Activated CD8-positive, alpha-beta T cell treated with anti-CD3 and anti-CD28 coated beads for 36 hours (primary cell): ENCODE measurements around the gene RAP2B. TPM values are rescaled to one million over a fixed set of nuclear protein-coding genes. Genes with fewer than 3 reads are reported as not detected.
"Not testable (repeated sequence)": the region's sequence is repeated elsewhere in the genome, so short reads cannot be mapped to it uniquely, and the experiment has no call there.

Source experiments
- ATAC-seq: fragments of 200-7000 bp; cut with Tn5 transposase; one replicate; pipeline ENCODE4 v1.10.0; 2021; ENCODE audit warnings: mild to moderate bottlenecking, moderate library complexity
- CTCF ChIA-PET: fragments of 350-600 bp; sonication (Branson Sonifier 250); formaldehyde crosslinking; loops from one replicate; lab custom pipeline; 2021; ENCODE audit warnings: antibody characterized with exemption; lab: Charles Lee
- POLR2A ChIA-PET: fragments of 350-600 bp; sonication (Branson Sonifier 250); formaldehyde crosslinking; loops from one replicate; lab custom pipeline; 2021; ENCODE audit warnings: antibody characterized with exemption; lab: Charles Lee
- DNase-seq: peaks from one replicate; pipeline ENCODE4 v3.0.0-alpha.2; 2020
- H3K27ac Mint-ChIP-seq: one replicate; pipeline ENCODE4 v1.8.0; 2021; ENCODE audit warnings: mild to moderate bottlenecking, mixed read lengths
- H3K27me3 Mint-ChIP-seq: one replicate; pipeline ENCODE4 v1.8.0; 2021; ENCODE audit warnings: mixed read lengths
- H3K36me3 Mint-ChIP-seq: one replicate; pipeline ENCODE4 v1.8.0; 2021; ENCODE audit warnings: low read depth, mixed read lengths
- H3K4me1 Mint-ChIP-seq: one replicate; pipeline ENCODE4 v1.8.0; 2021; ENCODE audit warnings: low read depth, mixed read lengths
- H3K4me3 Mint-ChIP-seq: one replicate; pipeline ENCODE4 v1.8.0; 2021; ENCODE audit warnings: mild to moderate bottlenecking, moderate library complexity, mixed read lengths
- H3K9me3 Mint-ChIP-seq: one replicate; pipeline ENCODE4 v1.8.0; 2021; ENCODE audit warnings: mixed read lengths
- intact Hi-C: fragments of 100-400 bp; cut with micrococcal nuclease; formaldehyde crosslinking; loops from one replicate; pipeline ENCODE4 v1.10.0; 2022
- total RNA-seq, 2 experiments: library from RNA; stranded (reverse); gene quantifications; one replicate each; pipeline ENCODE4 v1.2.3, GENCODE V29; 2021
- TF ChIP-seq, protein P1 (sequence below): fragments of 200-600 bp; IDR thresholded peaks from one replicate; pipeline ENCODE4 v1.8.0; 2022; ENCODE audit warnings: antibody characterized with exemption, mild to moderate bottlenecking

RAP2B gene
- total RNA-seq, 2 experiments from 2014 or later: 14.4 to 15.3 TPM

GRCh38 chr3:153150991-153151390 is 11.0 kb upstream of the RAP2B start:
- no peaks in the 10 kb centered on the region for H3K4me1 Mint-ChIP-seq
- intact Hi-C loops: no loop called here
- H3K27me3 Mint-ChIP-seq: no peaks in the 10 kb centered on the region
- H3K36me3 Mint-ChIP-seq: no peaks in the 10 kb centered on the region
- POLR2A ChIA-PET: no interaction called here
- CTCF ChIA-PET: no interaction called here
- H3K4me3 Mint-ChIP-seq: no peak overlapping the region
- no peak for ATAC-seq
- TF ChIP-seq, protein P1, sequence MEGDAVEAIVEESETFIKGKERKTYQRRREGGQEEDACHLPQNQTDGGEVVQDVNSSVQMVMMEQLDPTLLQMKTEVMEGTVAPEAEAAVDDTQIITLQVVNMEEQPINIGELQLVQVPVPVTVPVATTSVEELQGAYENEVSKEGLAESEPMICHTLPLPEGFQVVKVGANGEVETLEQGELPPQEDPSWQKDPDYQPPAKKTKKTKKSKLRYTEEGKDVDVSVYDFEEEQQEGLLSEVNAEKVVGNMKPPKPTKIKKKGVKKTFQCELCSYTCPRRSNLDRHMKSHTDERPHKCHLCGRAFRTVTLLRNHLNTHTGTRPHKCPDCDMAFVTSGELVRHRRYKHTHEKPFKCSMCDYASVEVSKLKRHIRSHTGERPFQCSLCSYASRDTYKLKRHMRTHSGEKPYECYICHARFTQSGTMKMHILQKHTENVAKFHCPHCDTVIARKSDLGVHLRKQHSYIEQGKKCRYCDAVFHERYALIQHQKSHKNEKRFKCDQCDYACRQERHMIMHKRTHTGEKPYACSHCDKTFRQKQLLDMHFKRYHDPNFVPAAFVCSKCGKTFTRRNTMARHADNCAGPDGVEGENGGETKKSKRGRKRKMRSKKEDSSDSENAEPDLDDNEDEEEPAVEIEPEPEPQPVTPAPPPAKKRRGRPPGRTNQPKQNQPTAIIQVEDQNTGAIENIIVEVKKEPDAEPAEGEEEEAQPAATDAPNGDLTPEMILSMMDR: no peak
- H3K27ac Mint-ChIP-seq: no peak overlapping the region
- no peak for DNase-seq
- peaks cover 4% of the 10 kb centered on the region for H3K9me3 Mint-ChIP-seq

DNA sequence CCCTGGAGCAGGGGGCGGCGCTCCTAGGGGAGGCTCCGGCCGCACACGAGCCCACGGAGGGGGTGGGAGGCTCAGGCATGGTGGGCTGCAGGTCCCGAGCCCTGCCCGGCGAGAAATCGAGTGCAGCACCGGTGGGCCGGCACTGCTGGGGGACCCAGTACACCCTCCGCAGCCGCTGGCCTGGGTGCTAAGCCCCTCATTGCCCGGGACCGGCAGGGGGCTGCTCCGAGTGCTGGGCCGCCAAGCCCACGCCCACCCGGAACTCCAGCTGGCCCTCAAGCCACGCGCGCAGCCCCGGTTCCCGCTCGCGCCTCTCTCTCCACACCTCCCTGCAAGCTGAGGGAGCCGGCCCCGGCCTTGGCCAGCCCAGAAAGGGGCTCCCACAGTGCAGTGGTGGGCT is 6.2 kb upstream of the RAP2B start:
- DNase-seq, CTCF ChIA-PET, H3K27ac Mint-ChIP-seq, H3K27me3 Mint-ChIP-seq, H3K4me1 Mint-ChIP-seq, H3K36me3 Mint-ChIP-seq, ATAC-seq, intact Hi-C loops, POLR2A ChIA-PET, H3K9me3 Mint-ChIP-seq, H3K4me3 Mint-ChIP-seq: not testable (repeated sequence)

- Mint-ChIP-seq H3K4me1 (peaks cover 6% of the 10 kb centered on the region), H3K36me3 (peaks cover 4% of the 10 kb centered on the region), H3K4me3 (no peak overlapping the region), H3K27me3 (no peaks in the 10 kb centered on the region), H3K27ac (no peak overlapping the region), H3K9me3 (no peaks in the 10 kb centered on the region)
- intact Hi-C loops: no loop called here
- CTCF ChIA-PET: no interaction called here
- ATAC-seq (no peak), DNase-seq (no peak)
- TF ChIP-seq, protein P1: no peak
- POLR2A ChIA-PET: no interaction called here
These were observed 3.8 kb upstream of the RAP2B start for GRCh38 chr3:153158189-153158588.

- peak overlapping the region; percentile 98 for H3K4me3 Mint-ChIP-seq
- H3K27me3 Mint-ChIP-seq: no peaks in the 10 kb centered on the region
- H3K4me1 Mint-ChIP-seq: peaks cover 8% of the 10 kb centered on the region
- no peaks in the 10 kb centered on the region for H3K9me3 Mint-ChIP-seq
- POLR2A ChIA-PET: interaction anchor here (1.6 to 2.4 kb wide), 2 partner anchors 17 to 63 kb away, joined by 4 to 6 read pairs; no protein-coding TSS in a partner anchor
- CTCF ChIA-PET: interaction anchor here (1.3 to 2.6 kb wide), 2 partner anchors 116 to 466 kb away, joined by 3 to 19 read pairs; no protein-coding TSS in a partner anchor
- intact Hi-C loops: no loop called here
- no peak for ATAC-seq
- peak overlapping the region; percentile 16 for H3K27ac Mint-ChIP-seq
- TF ChIP-seq, protein P1: no peak
- H3K36me3 Mint-ChIP-seq: peaks cover 12% of the 10 kb centered on the region
- DNase-seq: no peak
These were observed 2.9 kb upstream of the RAP2B start for GRCh38 chr3:153158961-153159735.

DNA sequence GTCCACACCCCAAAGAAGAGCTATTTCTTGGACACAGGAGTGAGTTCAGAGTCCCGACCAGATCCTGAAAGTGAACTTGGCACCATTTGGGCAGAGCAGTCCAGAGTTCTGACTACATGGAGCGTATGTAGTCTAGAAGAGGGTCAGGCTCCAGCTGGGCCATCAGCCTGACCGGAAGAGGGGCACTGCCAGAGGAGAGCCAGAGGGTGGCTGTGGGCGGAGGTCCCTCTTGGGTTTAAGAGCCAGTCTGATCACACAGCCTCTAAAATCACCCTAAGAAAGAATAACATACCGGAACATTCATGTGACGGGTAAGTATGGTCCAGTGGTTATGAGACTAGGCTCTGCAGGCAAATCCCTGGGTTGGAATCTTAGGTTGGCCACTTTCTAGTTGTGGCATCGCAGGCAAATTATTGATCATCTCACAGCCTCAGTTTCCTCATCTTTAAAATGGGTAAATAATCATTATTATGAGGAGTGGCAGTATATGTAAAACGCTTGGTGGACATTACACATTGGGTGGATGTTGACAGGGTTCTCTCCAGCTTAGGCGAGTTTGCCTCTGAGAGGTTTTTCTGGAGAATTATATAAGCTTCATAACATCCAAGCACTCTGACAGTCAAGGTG is 2.1 kb upstream of the RAP2B start:
- DNase-seq: no peak
- TF ChIP-seq, protein P1: no peak
- Mint-ChIP-seq H3K27me3 (no peaks in the 10 kb centered on the region), H3K27ac (peak overlapping the region; percentile 92), H3K36me3 (peaks cover 16% of the 10 kb centered on the region), H3K9me3 (no peaks in the 10 kb centered on the region), H3K4me3 (peak overlapping the region; percentile 98), H3K4me1 (peaks cover 14% of the 10 kb centered on the region)
- ATAC-seq: no peak
- ChIA-PET CTCF (interaction anchor here (1.3 to 2.6 kb wide), 2 partner anchors 117 to 465 kb away, joined by 3 to 19 read pairs; no protein-coding TSS in a partner anchor), POLR2A (interaction anchor here (1.2 to 2.4 kb wide), 3 partner anchors 10 to 62 kb away, joined by 4 to 8 read pairs (median 6); no protein-coding TSS in a partner anchor)
- intact Hi-C loops: loop anchor here (5.0 to 10.0 kb wide), 4 partner anchors 118 to 605 kb away; no protein-coding TSS in a partner anchor
